GM23338 (cell line): ENCODE measurements around the gene TTC28. TPM values are rescaled to one million over a fixed set of nuclear protein-coding genes. Genes with fewer than 3 reads are reported as not detected.

Source experiments
- ATAC-seq: fragments of 200-7000 bp; cut with Tn5 transposase; 3 replicates; pipeline ENCODE4 v1.9.1; 2020
- DNase-seq: peaks from one replicate; pipeline ENCODE4 v3.0.0-alpha.2; 2015; ENCODE audit warnings: low spot score
- H2AFZ ChIP-seq: fragments of 200-600 bp; sonication (generic); 2 replicates; pipeline ENCODE4 v1.8.0; 2016; ENCODE audit warnings: antibody characterized with exemption, mild to moderate bottlenecking, moderate library complexity
- H3F3A ChIP-seq: fragments of 200-600 bp; sonication (generic); replicated peaks from 2 replicates; pipeline ENCODE4 v1.8.0; 2017; ENCODE audit warnings: antibody characterized with exemption, mixed run types, low read depth
- H3K27ac ChIP-seq: fragments of 200-600 bp; sonication (generic); 2 replicates; pipeline ENCODE4 v1.6.1; 2016; ENCODE audit warnings: low read depth
- H3K27me3 ChIP-seq: fragments of 200-600 bp; sonication (generic); 2 replicates; pipeline ENCODE4 v1.8.0; 2016; ENCODE audit warnings: mild to moderate bottlenecking, mixed run types, moderate library complexity; ENCODE audit not compliant: insufficient read depth
- H3K36me3 ChIP-seq: fragments of 200-600 bp; sonication (generic); 2 replicates; pipeline ENCODE4 v1.8.0; 2016; ENCODE audit warnings: mild to moderate bottlenecking; ENCODE audit not compliant: insufficient read depth
- H3K4me1 ChIP-seq: fragments of 200-600 bp; sonication (generic); 2 replicates; pipeline ENCODE4 v1.8.0; 2016; ENCODE audit warnings: mild to moderate bottlenecking, moderate library complexity; ENCODE audit not compliant: insufficient read depth
- H3K4me2 ChIP-seq: fragments of 200-600 bp; sonication (generic); 2 replicates; pipeline ENCODE4 v1.7.1; 2017; ENCODE audit warnings: mixed run types
- H3K4me3 ChIP-seq: fragments of 200-600 bp; sonication (generic); 2 replicates; pipeline ENCODE4 v1.6.1; 2016; ENCODE audit warnings: mixed run types
- H3K79me2 ChIP-seq: fragments of 200-600 bp; sonication (generic); replicated peaks from 2 replicates; pipeline ENCODE4 v1.8.0; 2017; ENCODE audit warnings: mild to moderate bottlenecking; ENCODE audit not compliant: insufficient read depth
- H3K9me2 ChIP-seq: fragments of 200-600 bp; sonication (generic); 2 replicates; pipeline ENCODE4 v1.8.0; 2017; ENCODE audit not compliant: insufficient read depth
- H4K20me1 ChIP-seq: fragments of 200-600 bp; sonication (generic); replicated peaks from 2 replicates; pipeline ENCODE4 v1.8.0; 2017; ENCODE audit warnings: mild to moderate bottlenecking; ENCODE audit not compliant: insufficient read depth
- H3K27ac Mint-ChIP-seq: 2 replicates; pipeline ENCODE4 v1.8.0; 2020; ENCODE audit warnings: inconsistent platforms, mild to moderate bottlenecking, moderate library complexity, mixed read lengths
- H3K27me3 Mint-ChIP-seq: 3 replicates; pipeline ENCODE4 v1.8.0; 2022; ENCODE audit warnings: low read depth, mild to moderate bottlenecking, moderate library complexity, mixed read lengths, inconsistent platforms; ENCODE audit not compliant: insufficient read depth, poor library complexity
- H3K36me3 Mint-ChIP-seq: 3 replicates; pipeline ENCODE4 v1.8.0; 2021; ENCODE audit warnings: low read depth, mild to moderate bottlenecking, inconsistent platforms, moderate library complexity, mixed read lengths
- H3K4me1 Mint-ChIP-seq: 3 replicates; pipeline ENCODE4 v1.8.0; 2020; ENCODE audit warnings: mild to moderate bottlenecking, inconsistent platforms, mixed read lengths
- H3K4me3 Mint-ChIP-seq: 3 replicates; pipeline ENCODE4 v1.8.0; 2021; ENCODE audit warnings: moderate library complexity, mild to moderate bottlenecking, inconsistent platforms, mixed read lengths
- H3K9me3 Mint-ChIP-seq: 3 replicates; pipeline ENCODE4 v1.8.0; 2020; ENCODE audit warnings: moderate library complexity, mild to moderate bottlenecking, inconsistent platforms, mixed read lengths
- CREB1 ChIP-seq: fragments of 250-450 bp; sonication (Bioruptor Pico); IDR thresholded peaks from 2 replicates; pipeline ENCODE4 v1.5.0; 2020; ENCODE audit warnings: low read depth, mild to moderate bottlenecking, moderate library complexity
- CTCF ChIP-seq, 2 experiments: fragments of 200-600 bp in 1 of 2; sonication (generic) in 1 of 2; conservative IDR thresholded peaks; 2 replicates each; pipeline versions ENCODE4 v1.5.1 to v1.6.1; 2016 to 2017; ENCODE audit warnings: antibody characterized with exemption in 2 of 2, low read depth in 2 of 2, mild to moderate bottlenecking in 2 of 2, moderate library complexity in 1 of 2
- ETS1 ChIP-seq: IDR thresholded peaks from 2 replicates; pipeline ENCODE4 v1.6.1; 2016; ENCODE audit warnings: antibody characterized with exemption
- EZH2 ChIP-seq: fragments of 200-600 bp; sonication (generic); IDR thresholded peaks from one replicate; pipeline ENCODE4 v1.8.0; 2017; ENCODE audit warnings: antibody characterized with exemption, mild to moderate bottlenecking, low read depth; ENCODE audit not compliant: unreplicated experiment
- EZH2phosphoT487 ChIP-seq: fragments of 200-600 bp; sonication (generic); IDR thresholded peaks from one replicate; pipeline ENCODE4 v1.8.1; 2018; ENCODE audit warnings: antibody characterized with exemption; ENCODE audit not compliant: unreplicated experiment
- JUNB ChIP-seq: IDR thresholded peaks from one replicate; pipeline ENCODE4 v1.6.1; 2016; ENCODE audit warnings: antibody characterized with exemption; ENCODE audit not compliant: unreplicated experiment
- NANOG ChIP-seq: IDR thresholded peaks from 2 replicates; pipeline ENCODE4 v1.6.1; 2016; ENCODE audit warnings: antibody characterized with exemption, borderline replicate concordance
- POLR2AphosphoS5 ChIP-seq: IDR thresholded peaks from 2 replicates; pipeline ENCODE4 v1.6.1; 2016; ENCODE audit warnings: antibody characterized with exemption, low read depth
- REST ChIP-seq: IDR thresholded peaks from one replicate; pipeline ENCODE4 v1.6.1; 2018; ENCODE audit warnings: antibody characterized with exemption; ENCODE audit not compliant: unreplicated experiment
- STAT1 ChIP-seq: IDR thresholded peaks from one replicate; pipeline ENCODE4 v1.6.1; 2016; ENCODE audit warnings: antibody characterized with exemption; ENCODE audit not compliant: unreplicated experiment
- ZNF114 ChIP-seq: fragments of 250-450 bp; sonication (Bioruptor Pico); IDR thresholded peaks from 2 replicates; pipeline ENCODE4 v1.5.0; 2020; ENCODE audit warnings: mild to moderate bottlenecking, moderate library complexity
- ZNF331 ChIP-seq: fragments of 250-450 bp; sonication (Bioruptor Pico); IDR thresholded peaks from 2 replicates; pipeline ENCODE4 v1.5.0; 2020; ENCODE audit warnings: low read depth, mild to moderate bottlenecking, moderate library complexity
- ZNF462 ChIP-seq: fragments of 250-450 bp; sonication (Bioruptor Pico); IDR thresholded peaks from 2 replicates; pipeline ENCODE4 v1.5.0; 2020; ENCODE audit warnings: mild to moderate bottlenecking, moderate library complexity
- polyA plus RNA-seq: library from polyadenylated mRNA; unstranded; fragments of >200 nt; fragmentation: Nextera tagmentation; extraction: Ambion mirVana; gene quantifications from 2 replicates; pipeline ENCODE4 v1.2.1, GENCODE V29; 2016
- total RNA-seq: library from RNA; depleted of rRNA; stranded (reverse); fragments of >200 nt; shearing (Covaris generic); gene quantifications from 2 replicates; pipeline ENCODE4 v1.2.3, GENCODE V29; 2014

TTC28 gene
- total and polyA plus RNA-seq, 2 experiments from 2014 or later: 4.5 to 16.1 TPM

- ATAC-seq (no peak), DNase-seq (no peak)
- TF ChIP-seq ZNF462 (CRISPR knock-in tag) (no peak), EZH2phosphoT487 (no peak), CREB1 (CRISPR knock-in tag) (no peak), ZNF331 (no peak), REST (no peak), POLR2AphosphoS5 (no peak), JUNB (no peak), CTCF (conservative IDR thresholded peaks at IDR 0.05; ENCODE audit: low read depth in 2 of 2) (no peak), STAT1 (no peak), ETS1 (no peak), ZNF114 (no peak), NANOG (no peak), EZH2 (no peak)
- Mint-ChIP-seq H3K27ac (no peak overlapping the region), H3K4me1 (peaks cover 10% of the 10 kb centered on the region), H3K36me3 (peaks cover 9% of the 10 kb centered on the region), H3K9me3 (no peaks in the 10 kb centered on the region), H3K27me3 (peaks cover 6% of the 10 kb centered on the region), H3K4me3 (no peak overlapping the region)
- Histone ChIP-seq H3K79me2 (no peaks in the 10 kb centered on the region), H3K27me3 (no peaks in the 10 kb centered on the region), H3F3A (0 out of 2 replicates have a peak, but pooled peaks cover 4% of the 10 kb centered on the region), H3K4me1 (0 out of 2 replicates have a peak, but pooled peaks cover 2% of the 10 kb centered on the region), H3K9me2 (no peaks in the 10 kb centered on the region), H3K36me3 (no peaks in the 10 kb centered on the region), H4K20me1 (no peaks in the 10 kb centered on the region; the same call in 1 of the 2 replicates), H3K27ac (no peak overlapping the region), H2AFZ (no peak overlapping the region), H3K4me3 (no peak overlapping the region), H3K4me2 (no peak overlapping the region)
Observed at GRCh38 chr22:27986459-27986858, 693.2 kb downstream of the TTC28 start.
